Measurements from ENCODE around the gene TRIM41.
"Not testable (repeated sequence)": the region's sequence is repeated elsewhere in the genome, so short reads cannot be mapped to it uniquely, and the experiment has no call there.

The TRIM41 gene

DNA sequence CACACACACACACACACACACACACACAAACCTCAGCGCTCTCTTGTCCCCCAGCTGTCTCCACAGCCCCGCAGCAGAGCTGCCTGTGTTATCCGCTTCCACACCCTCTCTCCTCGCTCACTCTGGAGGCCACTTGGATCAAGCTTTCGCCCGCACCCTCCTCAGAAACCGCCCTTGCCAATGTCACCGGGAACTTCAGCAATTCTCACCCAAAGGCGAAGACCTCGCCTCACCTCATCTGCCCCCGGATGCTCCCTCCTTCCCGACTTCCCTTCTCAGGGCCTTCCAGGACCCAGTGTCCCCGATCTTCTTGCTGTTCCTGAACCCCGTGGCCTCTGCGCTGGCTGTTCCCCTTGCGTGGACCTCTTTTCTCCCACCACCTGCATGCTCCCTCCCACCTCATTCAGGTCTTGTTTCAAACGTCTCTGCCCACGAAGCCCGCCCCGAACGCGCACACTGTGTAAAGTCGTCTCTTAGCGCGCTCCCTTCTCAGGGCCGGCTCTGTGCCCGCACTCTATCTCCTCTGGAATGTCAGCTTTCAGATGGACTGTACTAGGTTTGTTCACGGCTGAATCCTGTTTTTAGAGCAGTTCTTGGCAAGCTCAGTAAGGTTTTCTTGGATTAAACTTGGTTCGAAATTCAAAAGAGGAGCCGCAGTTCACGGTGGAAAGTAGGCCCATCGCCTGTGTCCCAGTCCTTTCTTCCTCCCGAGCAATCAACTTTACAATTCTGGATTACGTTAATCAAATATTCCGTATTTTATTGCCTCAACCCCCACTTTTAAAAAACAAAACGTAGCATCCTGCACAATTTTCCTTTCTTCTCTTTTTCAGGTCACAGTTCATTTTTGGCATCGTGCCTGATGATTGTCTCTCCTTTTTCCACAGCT is 17.1 kb upstream of the TRIM41 start:
- no peak for DNase-seq

GRCh38 chr5:181207214-181207959 is 15.7 kb upstream of the TRIM41 start:
- DNase-seq = peak; percentile 86
- in situ Hi-C loops (cut with HindIII; ENCODE audit: low pct_ligation_motif_present, low pct_unique_long_range_greater_than_20kb, low sequenced_read_pairs) = no loop called here

More for the DNA sequence above, 17.1 kb upstream of the TRIM41 start:
- in situ Hi-C loops (cut with HindIII; ENCODE audit: low pct_ligation_motif_present, low pct_unique_long_range_greater_than_20kb, low sequenced_read_pairs) = no loop called here

DNA sequence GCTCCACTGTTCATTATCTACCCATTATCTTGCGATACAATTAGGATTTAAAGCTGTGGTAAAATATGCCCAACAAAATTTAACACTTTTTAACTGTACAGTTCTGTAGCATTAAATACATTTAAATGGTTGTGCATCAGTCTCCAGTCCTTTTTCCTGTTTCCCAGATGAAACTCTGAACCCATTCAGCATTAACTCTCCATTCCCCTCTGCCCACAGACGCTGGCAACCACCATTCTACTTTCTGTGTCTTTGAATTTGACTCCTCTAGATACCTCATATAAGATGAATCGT is 15.2 kb upstream of the TRIM41 start:
- no peak for DNase-seq
- in situ Hi-C loops (cut with HindIII; ENCODE audit: low pct_ligation_motif_present, low pct_unique_long_range_greater_than_20kb, low sequenced_read_pairs) = no loop called here

GRCh38 chr5:181209006-181209405 is 14.1 kb upstream of the TRIM41 start:
- in situ Hi-C loops (cut with HindIII; ENCODE audit: low pct_ligation_motif_present, low pct_unique_long_range_greater_than_20kb, low sequenced_read_pairs); DNase-seq: not testable (repeated sequence)

DNA sequence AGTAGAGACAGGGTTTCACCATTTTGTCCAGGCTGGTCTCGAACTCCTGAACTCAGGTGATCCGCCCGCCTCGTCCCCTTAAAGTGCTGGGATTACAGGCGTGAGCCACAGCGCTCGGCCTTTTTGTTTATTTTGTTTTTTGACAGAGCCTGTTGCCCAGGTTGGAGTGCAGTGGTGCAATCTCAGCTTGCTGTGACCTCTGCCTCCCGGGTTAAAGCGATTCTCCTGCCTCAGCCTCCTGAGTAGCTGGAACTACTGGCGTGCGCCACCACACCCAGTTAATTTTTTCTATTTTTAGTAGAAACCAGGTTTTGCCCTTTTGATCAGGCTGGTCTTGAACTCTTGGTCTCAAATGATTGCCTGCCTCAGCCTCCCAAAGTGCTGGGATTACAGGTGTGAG is 12.9 kb upstream of the TRIM41 start:
- DNase-seq; in situ Hi-C loops (cut with HindIII; ENCODE audit: low pct_ligation_motif_present, low pct_unique_long_range_greater_than_20kb, low sequenced_read_pairs): not testable (repeated sequence)

DNA sequence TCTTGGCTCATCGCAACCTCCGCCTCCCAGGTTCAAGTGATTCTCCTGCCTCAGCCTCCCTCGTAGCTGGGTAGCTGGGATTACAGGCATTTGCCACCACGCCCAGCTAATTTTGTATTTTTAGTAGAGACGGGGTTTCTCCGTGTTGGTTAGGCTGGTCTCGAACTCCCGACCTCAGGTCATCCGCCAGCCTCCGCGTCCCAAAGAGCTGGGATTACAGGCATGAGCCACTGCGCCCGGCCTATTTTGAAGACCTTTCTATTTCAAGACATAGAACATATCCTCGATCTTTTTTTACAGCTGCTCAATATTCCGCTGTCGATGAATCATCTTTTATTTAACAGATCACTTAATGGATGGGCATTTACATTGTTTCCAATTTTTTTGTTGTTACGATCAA is 12.4 kb upstream of the TRIM41 start:
- in situ Hi-C loops (cut with HindIII; ENCODE audit: low pct_ligation_motif_present, low pct_unique_long_range_greater_than_20kb, low sequenced_read_pairs); DNase-seq: not testable (repeated sequence)

- DNase-seq = no peak
Observed at GRCh38 chr5:181211208-181211607, 11.9 kb upstream of the TRIM41 start.

DNA sequence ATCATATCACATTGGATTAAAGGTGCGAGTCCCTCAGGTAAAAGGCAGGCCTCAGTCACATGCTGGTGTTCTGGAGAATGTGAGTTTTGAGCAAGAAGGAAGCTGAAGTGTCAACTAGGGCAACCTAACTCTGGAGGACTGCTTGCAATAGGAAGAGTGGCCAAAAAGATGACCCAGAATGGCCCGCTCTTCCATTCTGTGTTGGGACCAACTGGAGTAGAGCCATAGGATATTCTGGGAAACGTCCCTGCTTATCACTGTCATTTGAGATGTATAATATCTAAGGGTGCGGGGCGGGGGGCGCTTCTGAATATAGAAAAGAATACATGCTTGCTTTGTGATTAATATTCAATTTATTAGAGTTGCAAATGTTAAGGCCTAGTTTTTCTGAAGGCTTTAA is 11.0 kb upstream of the TRIM41 start:
- in situ Hi-C loops (cut with HindIII; ENCODE audit: low pct_ligation_motif_present, low pct_unique_long_range_greater_than_20kb, low sequenced_read_pairs) = no loop called here
- DNase-seq = no peak

More at GRCh38 chr5:181211208-181211607, 11.9 kb upstream of the TRIM41 start:
- in situ Hi-C loops (cut with HindIII; ENCODE audit: low pct_ligation_motif_present, low pct_unique_long_range_greater_than_20kb, low sequenced_read_pairs) = no loop called here

DNA sequence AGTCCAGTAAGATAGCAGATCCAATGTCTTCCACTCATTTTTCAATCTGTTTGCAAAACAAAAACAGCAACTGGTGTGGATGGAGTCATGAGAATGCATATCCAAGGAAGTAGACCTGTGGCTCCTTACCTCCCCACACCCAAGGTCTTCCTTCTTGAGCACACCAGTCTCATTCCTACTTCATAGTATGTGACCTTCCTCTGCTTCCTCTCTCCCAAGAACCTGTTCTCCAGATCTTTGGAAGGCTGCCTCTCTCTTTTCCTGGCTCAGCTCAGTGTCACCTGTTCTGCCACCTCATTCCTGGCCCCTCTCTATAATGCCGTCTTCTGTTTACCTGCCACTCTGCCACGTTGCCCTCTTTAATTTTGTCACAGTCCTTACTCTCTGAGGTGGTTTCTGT is 10.1 kb upstream of the TRIM41 start:
- in situ Hi-C loops (cut with HindIII; ENCODE audit: low pct_ligation_motif_present, low pct_unique_long_range_greater_than_20kb, low sequenced_read_pairs) = no loop called here
- DNase-seq = no peak

- in situ Hi-C loops (cut with HindIII; ENCODE audit: low pct_ligation_motif_present, low pct_unique_long_range_greater_than_20kb, low sequenced_read_pairs); DNase-seq: not testable (repeated sequence)
Observed at GRCh38 chr5:181214249-181214648, 8.8 kb upstream of the TRIM41 start.

- in situ Hi-C loops (cut with HindIII; ENCODE audit: low pct_ligation_motif_present, low pct_unique_long_range_greater_than_20kb, low sequenced_read_pairs) = no loop called here
- peak; percentile 74 for DNase-seq
Observed at GRCh38 chr5:181215997-181216989, 6.8 kb upstream of the TRIM41 start.

- in situ Hi-C loops (cut with HindIII; ENCODE audit: low pct_ligation_motif_present, low pct_unique_long_range_greater_than_20kb, low sequenced_read_pairs) = no loop called here
- peak; percentile 62 for DNase-seq
Observed at GRCh38 chr5:181217111-181217802, 5.8 kb upstream of the TRIM41 start.

DNA sequence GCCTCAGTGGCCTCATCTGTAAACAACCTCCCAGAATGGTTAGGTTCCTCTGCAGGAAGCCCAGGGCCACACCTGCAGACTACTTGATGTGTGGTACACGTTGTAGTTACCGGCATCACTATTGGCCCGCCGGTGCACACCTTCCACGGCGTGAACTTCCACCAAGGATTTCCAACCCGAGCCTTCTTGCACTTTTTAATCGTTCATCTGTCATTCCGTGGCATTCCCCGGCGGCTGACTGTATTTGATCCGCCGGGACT is 5.3 kb upstream of the TRIM41 start:
- in situ Hi-C loops (cut with HindIII; ENCODE audit: low pct_ligation_motif_present, low pct_unique_long_range_greater_than_20kb, low sequenced_read_pairs) = no loop called here
- no peak for DNase-seq

- in situ Hi-C loops (cut with HindIII; ENCODE audit: low pct_ligation_motif_present, low pct_unique_long_range_greater_than_20kb, low sequenced_read_pairs) = no loop called here
- no peak for DNase-seq
Observed at GRCh38 chr5:181218795-181219124, 4.3 kb upstream of the TRIM41 start.

GRCh38 chr5:181219262-181220177 is 3.6 kb upstream of the TRIM41 start:
- DNase-seq = no peak

GRCh38 chr5:181220178-181220515 is 2.9 kb upstream of the TRIM41 start:
- in situ Hi-C loops (cut with HindIII; ENCODE audit: low pct_ligation_motif_present, low pct_unique_long_range_greater_than_20kb, low sequenced_read_pairs) = no loop called here
- no peak for DNase-seq

More at GRCh38 chr5:181219262-181220177, 3.6 kb upstream of the TRIM41 start:
- in situ Hi-C loops (cut with HindIII; ENCODE audit: low pct_ligation_motif_present, low pct_unique_long_range_greater_than_20kb, low sequenced_read_pairs) = no loop called here

GRCh38 chr5:181221105-181221791 is 1.8 kb upstream of the TRIM41 start:
- in situ Hi-C loops (cut with HindIII; ENCODE audit: low pct_ligation_motif_present, low pct_unique_long_range_greater_than_20kb, low sequenced_read_pairs) = no loop called here
- no peak for DNase-seq
